Islet of Langerhans (tissue), 1 donor: Measurements from ENCODE around the gene PTGIS.

Source experiments
- FAIRE-seq: peaks from one replicate; lab custom pipeline; 2011; peaks lifted over from hg19 to GRCh38; lab: Jason Lieb, UNC

The PTGIS gene

GRCh38 chr20:49560186-49560585 lies 7.8 kb downstream of the PTGIS start:
- FAIRE-seq: no peak

- FAIRE-seq: no peak
These were observed 8.4 kb downstream of the PTGIS start for GRCh38 chr20:49559411-49560081.

GRCh38 chr20:49558826-49559225 lies 9.1 kb downstream of the PTGIS start:
- FAIRE-seq: no peak

- no peak for FAIRE-seq
These were observed 10.5 kb downstream of the PTGIS start for GRCh38 chr20:49557449-49557848.

- FAIRE-seq: no peak
These were observed 11.3 kb downstream of the PTGIS start for GRCh38 chr20:49556621-49557020.

GRCh38 chr20:49549801-49550551 lies 18.0 kb downstream of the PTGIS start:
- FAIRE-seq: no peak

GRCh38 chr20:49548371-49548947 lies 19.5 kb downstream of the PTGIS start:
- FAIRE-seq: no peak

- FAIRE-seq: no peak
These were observed 22.4 kb downstream of the PTGIS start for GRCh38 chr20:49545572-49545971.

GRCh38 chr20:49544535-49544934 lies 23.4 kb downstream of the PTGIS start:
- FAIRE-seq: no peak

GRCh38 chr20:49543858-49544437 lies 24.0 kb downstream of the PTGIS start:
- no peak for FAIRE-seq

- no peak for FAIRE-seq
These were observed 24.7 kb downstream of the PTGIS start for GRCh38 chr20:49543071-49543857.

GRCh38 chr20:49542514-49542991 lies 25.4 kb downstream of the PTGIS start:
- FAIRE-seq: no peak

GRCh38 chr20:49541733-49542513 lies 26.0 kb downstream of the PTGIS start:
- FAIRE-seq: no peak

GRCh38 chr20:49540687-49541435 lies 27.1 kb downstream of the PTGIS start:
- no peak for FAIRE-seq

- no peak for FAIRE-seq
These were observed 27.7 kb downstream of the PTGIS start for GRCh38 chr20:49540232-49540620.

- no peak for FAIRE-seq
These were observed 28.3 kb downstream of the PTGIS start for GRCh38 chr20:49539481-49540231.

- no peak for FAIRE-seq
These were observed 29.0 kb downstream of the PTGIS start for GRCh38 chr20:49538950-49539349.

GRCh38 chr20:49534255-49534712 lies 33.7 kb downstream of the PTGIS start:
- FAIRE-seq: no peak

- no peak for FAIRE-seq
These were observed 35.5 kb downstream of the PTGIS start for GRCh38 chr20:49532285-49532946.
